HepG2 (cell line): ENCODE data around the gene RNF126. TPM values are rescaled to one million over a fixed set of nuclear protein-coding genes. Genes with fewer than 3 reads are reported as not detected.

Experiments used
- EZH2 ChIP-seq: conservative IDR thresholded peaks from 2 replicates; pipeline ENCODE4 v1.6.1; 2012; ENCODE audit warnings: mild to moderate bottlenecking, low read depth, low read length, moderate library complexity
- FOXA1 ChIP-seq, 2 experiments: fragments of 450-650 bp in 1 of 2; sonication (generic) in 1 of 2; formaldehyde crosslinking in 1 of 2; IDR thresholded peaks; 2 replicates each; pipeline versions ENCODE4 v1.4.0 to v1.6.1; 2016 to 2020; ENCODE audit warnings: missing genetic modification reagents in 1 of 2
- FOXK2 ChIP-seq: fragments of 450-650 bp; IDR thresholded peaks from 2 replicates; pipeline ENCODE4 v1.6.1; 2016
- HMG20B ChIP-seq: conservative IDR thresholded peaks from 2 replicates; pipeline ENCODE4 v1.6.1; 2016; ENCODE audit warnings: missing genetic modification reagents, missing compliant biosample characterization
- JARID2 ChIP-seq: sonication (generic); formaldehyde crosslinking; IDR thresholded peaks from 2 replicates; pipeline ENCODE4 v1.8.1; 2023; ENCODE audit warnings: missing genetic modification reagents, inconsistent platforms; ENCODE audit not compliant: insufficient replicate concordance
- KLF13 ChIP-seq: sonication (generic); formaldehyde crosslinking; IDR thresholded peaks from 2 replicates; pipeline ENCODE4 v1.4.0; 2020; ENCODE audit warnings: mild to moderate bottlenecking, missing genetic modification reagents
- MED1 ChIP-seq: sonication (generic); formaldehyde crosslinking; IDR thresholded peaks from 2 replicates; pipeline ENCODE4 v1.4.0; 2020; ENCODE audit warnings: missing genetic modification reagents
- MXI1 ChIP-seq: IDR thresholded peaks from 3 replicates; pipeline ENCODE4 v1.6.1; 2012; ENCODE audit warnings: low read depth, low read length, inconsistent platforms, borderline replicate concordance
- NFYB ChIP-seq: sonication (generic); formaldehyde crosslinking; IDR thresholded peaks from 2 replicates; pipeline ENCODE4 v1.4.0; 2020; ENCODE audit warnings: missing genetic modification reagents
- POLR2AphosphoS5 ChIP-seq: IDR thresholded peaks from 2 replicates; pipeline ENCODE4 v1.6.1; 2012; ENCODE audit warnings: low read depth, low read length
- PRDM4 ChIP-seq: sonication (generic); formaldehyde crosslinking; IDR thresholded peaks from 2 replicates; pipeline ENCODE4 v1.9.0; 2021; ENCODE audit warnings: missing genetic modification reagents, borderline replicate concordance
- RXRA ChIP-seq: sonication (generic); formaldehyde crosslinking; IDR thresholded peaks from 2 replicates; pipeline ENCODE4 v1.5.1; 2020; ENCODE audit warnings: missing genetic modification reagents
- SALL1 ChIP-seq: sonication (generic); formaldehyde crosslinking; IDR thresholded peaks from 2 replicates; pipeline ENCODE4 v1.8.0; 2022; ENCODE audit warnings: mild to moderate bottlenecking, missing genetic modification reagents
- SP2 ChIP-seq: sonication (generic); formaldehyde crosslinking; IDR thresholded peaks from 2 replicates; pipeline ENCODE4 v1.5.1; 2020; ENCODE audit warnings: mild to moderate bottlenecking, missing genetic modification reagents
- TIGD3 ChIP-seq: sonication (generic); formaldehyde crosslinking; IDR thresholded peaks from 2 replicates; pipeline ENCODE4 v1.5.1; 2020; ENCODE audit warnings: mild to moderate bottlenecking, missing genetic modification reagents, borderline replicate concordance
- ZBTB8A ChIP-seq: sonication (generic); formaldehyde crosslinking; IDR thresholded peaks from 2 replicates; pipeline ENCODE4 v1.4.0; 2020; ENCODE audit warnings: mild to moderate bottlenecking, low read depth, missing genetic modification reagents, borderline replicate concordance
- ZNF138 ChIP-seq: sonication (generic); formaldehyde crosslinking; IDR thresholded peaks from 2 replicates; pipeline ENCODE4 v1.5.0; 2020; ENCODE audit warnings: mild to moderate bottlenecking, low read depth, missing genetic modification reagents
- ZNF235 ChIP-seq: sonication (generic); formaldehyde crosslinking; IDR thresholded peaks from 2 replicates; pipeline ENCODE4 v1.8.1; 2023; ENCODE audit warnings: mild to moderate bottlenecking, missing genetic modification reagents, borderline replicate concordance
- ZNF253 ChIP-seq: sonication (generic); formaldehyde crosslinking; IDR thresholded peaks from 2 replicates; pipeline ENCODE4 v1.8.0; 2022; ENCODE audit warnings: mild to moderate bottlenecking, missing genetic modification reagents, borderline replicate concordance
- ZNF691 ChIP-seq: sonication (generic); formaldehyde crosslinking; IDR thresholded peaks from 2 replicates; pipeline ENCODE4 v1.4.0; 2020; ENCODE audit warnings: missing genetic modification reagents, low read depth, mild to moderate bottlenecking, borderline replicate concordance
- ZNF710 ChIP-seq: sonication (generic); formaldehyde crosslinking; IDR thresholded peaks from 2 replicates; pipeline ENCODE4 v1.5.0; 2020; ENCODE audit warnings: mild to moderate bottlenecking, missing genetic modification reagents, borderline replicate concordance
- ZSCAN22 ChIP-seq: sonication (generic); formaldehyde crosslinking; IDR thresholded peaks from 2 replicates; pipeline ENCODE4 v1.4.0; 2020; ENCODE audit warnings: mild to moderate bottlenecking, missing genetic modification reagents
- polyA plus RNA-seq, 8 experiments: library from polyadenylated mRNA; depleted of rRNA in 3 of 8; stranded (reverse) in 7 of 8; unstranded in 1 of 8; fragments of >200 nt; fragmentation: Illumina TruSeq in 4 of 8; extraction: Trizol in 4 of 8; gene quantifications; 2 replicates each; pipeline versions ENCODE4 v1.2.1 to v1.2.3, GENCODE V29; 2011 to 2016; ENCODE audit warnings: low read depth in 4 of 8, missing spikeins in 1 of 8, mixed read lengths in 1 of 8; ENCODE audit not compliant: insufficient read depth in 1 of 8
- total RNA-seq, 5 experiments: library from RNA; depleted of rRNA; stranded (reverse); fragments of >200 nt; fragmentation: Illumina TruSeq; extraction: Trizol; gene quantifications; 2 replicates each; pipeline ENCODE4 v1.2.3, GENCODE V29; 2016; ENCODE audit warnings: low read depth in 1 of 5

Gene RNF126
- total and polyA plus RNA-seq, 2 of the 13 experiments (the other 11 are each of a cell fraction or from before 2014, with no cell fraction given), result 23.2 to 34.0 TPM

- peak; percentile 49; the same call in 1 of the 2 replicates for TF ChIP-seq MED1
- TF ChIP-seq SALL1 (CRISPR knock-in tag), result peak; percentile 60; the same call in 1 of the 2 replicates
- TF ChIP-seq PRDM4 (CRISPR knock-in tag), result no peak
- no peak for TF ChIP-seq EZH2
- peak; percentile 73; the same call in 1 of the 3 replicates for TF ChIP-seq MXI1
- TF ChIP-seq ZBTB8A, result no peak
- no peak for TF ChIP-seq ZNF253 (CRISPR knock-in tag)
- TF ChIP-seq ZNF691 (CRISPR knock-in tag), result no peak
- no peak for TF ChIP-seq TIGD3
- 0 out of 2 replicates have a peak, but pooled peaks have one; percentile 43 for TF ChIP-seq SP2 (CRISPR knock-in tag)
- no peak for TF ChIP-seq NFYB (CRISPR knock-in tag)
- TF ChIP-seq FOXA1 (IDR thresholded peaks at IDR 0.05), result no peak
- no peak for TF ChIP-seq FOXA1 (CRISPR knock-in tag; IDR thresholded peaks at IDR 0.05)
- no peak for TF ChIP-seq HMG20B (CRISPR knock-in tag)
- TF ChIP-seq RXRA (CRISPR knock-in tag), result peak; percentile 43; the same call in 1 of the 2 replicates
- no peak for TF ChIP-seq ZNF710
- no peak for TF ChIP-seq ZNF235 (CRISPR knock-in tag)
- TF ChIP-seq JARID2, result no peak
- TF ChIP-seq FOXK2, result no peak
- TF ChIP-seq ZNF138 (CRISPR knock-in tag), result no peak
- TF ChIP-seq POLR2AphosphoS5, result peak; percentile 94
- no peak for TF ChIP-seq KLF13
- TF ChIP-seq ZSCAN22 (CRISPR knock-in tag), result no peak
These were observed 40.8 kb upstream of the RNF126 start (continued) for GRCh38 chr19:703651-704446.
